Measurements from ENCODE around the gene ANKRD40CL. TPM values are rescaled to one million over a fixed set of nuclear protein-coding genes. Genes with fewer than 3 reads are reported as not detected.
"Not testable (repeated sequence)": the region's sequence is repeated elsewhere in the genome, so short reads cannot be mapped to it uniquely, and the experiment has no call there.

ANKRD40CL gene
- total RNA-seq, 1 donor from 2014 or later: not detected

DNA sequence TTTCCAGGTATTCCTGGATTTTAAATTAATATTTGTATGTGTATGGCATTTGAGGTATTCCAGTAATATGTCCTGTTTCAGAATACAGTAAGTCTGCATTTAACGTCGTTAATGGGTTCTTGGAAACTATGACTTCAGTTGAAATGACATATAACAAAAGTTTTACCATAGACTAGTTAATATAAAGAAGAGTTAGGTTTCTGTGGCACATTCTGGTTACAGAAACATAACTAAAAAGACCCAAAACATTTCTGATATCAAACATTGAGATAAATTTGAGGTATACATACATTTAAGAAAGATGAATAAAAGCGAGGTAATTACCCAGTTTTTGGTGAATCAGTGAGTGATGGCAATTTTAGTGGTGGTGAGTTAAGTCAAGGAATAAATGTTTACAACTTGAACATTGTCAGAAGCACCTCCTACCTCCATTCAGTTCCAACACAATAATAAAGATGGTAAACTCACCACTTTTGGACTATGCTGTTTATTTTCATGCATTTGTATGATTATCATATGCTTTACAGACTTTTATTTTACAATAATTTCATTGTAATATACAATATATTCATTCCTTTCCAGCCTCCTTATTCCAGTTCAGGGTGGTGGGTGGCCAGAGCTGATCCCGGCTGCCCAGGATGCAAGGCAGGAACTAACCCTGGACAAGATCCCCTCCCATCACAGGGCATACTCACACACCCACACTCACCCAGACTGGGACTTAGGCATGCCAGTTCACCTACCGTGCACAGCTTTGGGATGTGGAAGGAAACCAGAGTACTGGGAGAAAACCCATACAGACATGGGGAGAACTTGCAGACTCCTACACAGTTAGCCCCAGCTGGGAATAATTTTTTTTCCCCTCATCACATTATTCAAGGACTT lies 38.2 kb downstream of the ANKRD40CL start:
- Mint-ChIP-seq H3K27ac (ENCODE audit: unreplicated experiment) (no peak overlapping the region), H3K9me3 (ENCODE audit: unreplicated experiment) (no peaks in the 10 kb centered on the region), H3K27me3 (ENCODE audit: unreplicated experiment) (no peaks in the 10 kb centered on the region), H3K36me3 (ENCODE audit: unreplicated experiment) (no peaks in the 10 kb centered on the region), H3K4me3 (ENCODE audit: unreplicated experiment) (no peak overlapping the region), H3K4me1 (ENCODE audit: low read depth, unreplicated experiment) (peaks cover 10% of the 10 kb centered on the region)
- TF ChIP-seq, protein P1, sequence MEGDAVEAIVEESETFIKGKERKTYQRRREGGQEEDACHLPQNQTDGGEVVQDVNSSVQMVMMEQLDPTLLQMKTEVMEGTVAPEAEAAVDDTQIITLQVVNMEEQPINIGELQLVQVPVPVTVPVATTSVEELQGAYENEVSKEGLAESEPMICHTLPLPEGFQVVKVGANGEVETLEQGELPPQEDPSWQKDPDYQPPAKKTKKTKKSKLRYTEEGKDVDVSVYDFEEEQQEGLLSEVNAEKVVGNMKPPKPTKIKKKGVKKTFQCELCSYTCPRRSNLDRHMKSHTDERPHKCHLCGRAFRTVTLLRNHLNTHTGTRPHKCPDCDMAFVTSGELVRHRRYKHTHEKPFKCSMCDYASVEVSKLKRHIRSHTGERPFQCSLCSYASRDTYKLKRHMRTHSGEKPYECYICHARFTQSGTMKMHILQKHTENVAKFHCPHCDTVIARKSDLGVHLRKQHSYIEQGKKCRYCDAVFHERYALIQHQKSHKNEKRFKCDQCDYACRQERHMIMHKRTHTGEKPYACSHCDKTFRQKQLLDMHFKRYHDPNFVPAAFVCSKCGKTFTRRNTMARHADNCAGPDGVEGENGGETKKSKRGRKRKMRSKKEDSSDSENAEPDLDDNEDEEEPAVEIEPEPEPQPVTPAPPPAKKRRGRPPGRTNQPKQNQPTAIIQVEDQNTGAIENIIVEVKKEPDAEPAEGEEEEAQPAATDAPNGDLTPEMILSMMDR (IDR thresholded peaks at IDR 0.05; ENCODE audit: partially characterized antibody, unreplicated experiment): no peak
- no peak for DNase-seq

DNA sequence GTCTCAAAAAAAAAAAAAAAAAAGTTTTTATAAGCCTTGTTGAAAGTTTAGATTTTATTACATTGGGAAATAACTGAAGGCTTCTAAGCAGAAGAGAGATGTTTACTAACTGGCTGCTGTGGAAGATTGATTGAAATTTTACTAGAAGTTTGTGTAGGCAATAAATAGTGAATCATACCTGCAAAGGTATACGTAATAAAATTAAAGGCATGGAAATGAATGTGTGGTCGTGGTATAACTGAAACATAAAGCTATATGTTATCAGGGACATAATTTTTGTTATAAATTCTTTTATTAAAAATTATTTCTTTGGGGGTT lies 39.2 kb downstream of the ANKRD40CL start:
- H3K27me3 Mint-ChIP-seq (ENCODE audit: unreplicated experiment): no peaks in the 10 kb centered on the region
- H3K4me3 Mint-ChIP-seq (ENCODE audit: unreplicated experiment): no peak overlapping the region
- H3K27ac Mint-ChIP-seq (ENCODE audit: unreplicated experiment): no peak overlapping the region
- TF ChIP-seq, protein P1 (IDR thresholded peaks at IDR 0.05; ENCODE audit: partially characterized antibody, unreplicated experiment): no peak
- no peaks in the 10 kb centered on the region for H3K9me3 Mint-ChIP-seq (ENCODE audit: unreplicated experiment)
- no peak for DNase-seq
- H3K36me3 Mint-ChIP-seq (ENCODE audit: unreplicated experiment): no peaks in the 10 kb centered on the region
- peaks cover 11% of the 10 kb centered on the region for H3K4me1 Mint-ChIP-seq (ENCODE audit: low read depth, unreplicated experiment)

DNA sequence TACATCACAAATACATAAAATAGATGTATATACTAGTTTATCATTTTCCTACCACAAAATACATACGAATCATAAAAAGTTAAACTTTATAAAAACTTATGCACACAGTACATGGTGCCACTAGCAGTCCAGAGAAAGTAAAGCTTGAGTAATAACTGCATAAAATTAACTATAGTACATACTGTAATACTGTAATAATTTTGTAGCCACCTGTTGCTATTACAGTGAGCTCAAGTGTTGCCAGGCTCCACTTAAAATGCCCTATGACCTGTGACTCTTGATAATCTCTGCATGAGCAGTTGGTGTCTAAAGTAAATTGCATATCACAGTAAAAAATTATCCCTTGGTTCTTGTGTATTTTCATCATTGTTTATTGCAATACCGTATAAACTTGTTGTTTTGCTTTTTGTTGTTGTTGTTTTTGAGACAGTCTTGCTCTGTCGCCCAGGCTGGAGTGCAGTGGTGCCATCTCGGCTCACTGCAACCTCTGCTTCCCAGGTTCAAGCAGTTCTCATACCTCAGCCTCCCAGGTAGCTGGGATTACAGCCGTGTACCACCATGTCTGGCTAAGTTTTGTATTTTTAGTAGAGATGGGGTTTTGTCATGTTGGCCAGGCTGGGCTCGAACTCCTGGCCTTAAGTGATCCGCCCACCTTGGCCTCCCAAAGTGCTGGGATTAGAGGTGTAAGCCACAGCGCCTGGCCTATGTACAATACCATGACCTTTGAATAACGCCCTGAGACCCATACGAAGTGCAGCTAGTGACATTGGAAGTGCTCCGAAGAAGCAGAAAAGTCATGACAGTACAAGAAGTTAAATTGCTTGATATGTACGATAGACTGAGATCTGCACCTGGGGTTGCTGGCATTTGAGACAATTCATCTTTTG lies 41.3 kb downstream of the ANKRD40CL start:
- H3K9me3 Mint-ChIP-seq (ENCODE audit: unreplicated experiment): no peaks in the 10 kb centered on the region
- H3K27ac Mint-ChIP-seq (ENCODE audit: unreplicated experiment): no peak overlapping the region
- DNase-seq: no peak
- TF ChIP-seq, protein P1 (IDR thresholded peaks at IDR 0.05; ENCODE audit: partially characterized antibody, unreplicated experiment): no peak
- H3K4me3 Mint-ChIP-seq (ENCODE audit: unreplicated experiment): no peak overlapping the region
- no peaks in the 10 kb centered on the region for H3K27me3 Mint-ChIP-seq (ENCODE audit: unreplicated experiment)
- H3K36me3 Mint-ChIP-seq (ENCODE audit: unreplicated experiment): no peaks in the 10 kb centered on the region
- H3K4me1 Mint-ChIP-seq (ENCODE audit: low read depth, unreplicated experiment): peaks cover 20% of the 10 kb centered on the region

DNA sequence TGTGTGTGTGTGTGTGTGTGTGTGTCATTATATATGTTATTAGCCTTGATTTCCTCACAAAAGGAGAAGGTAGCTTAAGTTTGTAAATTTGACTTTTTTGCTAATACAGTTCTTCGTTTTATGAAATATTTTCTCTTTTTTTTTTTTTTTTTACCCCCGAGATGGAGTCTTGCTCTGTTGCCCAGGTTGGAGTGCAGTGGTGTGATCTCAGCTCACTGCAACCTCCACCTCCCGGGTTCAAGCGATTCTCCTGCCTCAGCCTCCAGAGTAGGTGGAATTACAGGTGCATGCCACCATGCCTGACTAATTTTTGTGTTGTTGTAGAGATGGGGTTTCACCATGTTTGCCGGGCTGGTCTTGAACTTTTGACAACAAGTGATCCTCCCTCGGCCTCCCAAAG lies 42.7 kb downstream of the ANKRD40CL start:
- H3K27ac Mint-ChIP-seq (ENCODE audit: unreplicated experiment); H3K36me3 Mint-ChIP-seq (ENCODE audit: unreplicated experiment); H3K4me3 Mint-ChIP-seq (ENCODE audit: unreplicated experiment); DNase-seq; H3K27me3 Mint-ChIP-seq (ENCODE audit: unreplicated experiment); H3K9me3 Mint-ChIP-seq (ENCODE audit: unreplicated experiment): not testable (repeated sequence)
- peaks cover 20% of the 10 kb centered on the region for H3K4me1 Mint-ChIP-seq (ENCODE audit: low read depth, unreplicated experiment)

DNA sequence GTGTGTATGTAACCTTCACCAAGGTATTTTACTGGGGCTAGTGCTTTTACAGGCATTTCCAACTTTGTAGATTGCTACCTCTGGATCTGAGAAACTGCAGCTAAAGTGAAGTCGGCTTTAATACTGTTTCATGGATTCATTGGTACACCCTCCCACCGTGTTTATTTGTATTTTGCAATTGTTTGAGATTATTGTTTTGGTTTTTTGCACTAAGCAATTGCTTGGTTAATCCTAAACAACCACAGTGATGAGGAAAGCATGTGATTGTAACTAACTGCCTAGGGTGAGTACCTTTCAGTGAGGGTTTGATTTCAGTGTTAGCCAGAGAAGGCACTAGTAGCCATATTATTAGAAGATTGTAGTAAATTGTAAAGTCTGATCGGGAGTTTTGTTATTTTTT lies 44.6 kb downstream of the ANKRD40CL start:
- Mint-ChIP-seq H3K27ac (ENCODE audit: unreplicated experiment) (peak overlapping the region; percentile 36), H3K36me3 (ENCODE audit: unreplicated experiment) (no peaks in the 10 kb centered on the region), H3K27me3 (ENCODE audit: unreplicated experiment) (no peaks in the 10 kb centered on the region), H3K9me3 (ENCODE audit: unreplicated experiment) (no peaks in the 10 kb centered on the region), H3K4me1 (ENCODE audit: low read depth, unreplicated experiment) (peaks cover 20% of the 10 kb centered on the region), H3K4me3 (ENCODE audit: unreplicated experiment) (peak overlapping the region; percentile 91)
- DNase-seq: no peak
- TF ChIP-seq, protein P1 (IDR thresholded peaks at IDR 0.05; ENCODE audit: partially characterized antibody, unreplicated experiment): no peak

Data from glutamatergic neuron (in vitro differentiated cells).